GM19455 (cell line): ENCODE measurements around the gene WDR45B.
"Not testable (repeated sequence)": the region's sequence is repeated elsewhere in the genome, so short reads cannot be mapped to it uniquely, and the experiment has no call there.

Experiments
- ATAC-seq: cut with Tn5 transposase; IDR thresholded peaks from one replicate; pipeline ENCODE4 v1.9.1; 2021; ENCODE audit not compliant: unreplicated experiment

The WDR45B gene

DNA sequence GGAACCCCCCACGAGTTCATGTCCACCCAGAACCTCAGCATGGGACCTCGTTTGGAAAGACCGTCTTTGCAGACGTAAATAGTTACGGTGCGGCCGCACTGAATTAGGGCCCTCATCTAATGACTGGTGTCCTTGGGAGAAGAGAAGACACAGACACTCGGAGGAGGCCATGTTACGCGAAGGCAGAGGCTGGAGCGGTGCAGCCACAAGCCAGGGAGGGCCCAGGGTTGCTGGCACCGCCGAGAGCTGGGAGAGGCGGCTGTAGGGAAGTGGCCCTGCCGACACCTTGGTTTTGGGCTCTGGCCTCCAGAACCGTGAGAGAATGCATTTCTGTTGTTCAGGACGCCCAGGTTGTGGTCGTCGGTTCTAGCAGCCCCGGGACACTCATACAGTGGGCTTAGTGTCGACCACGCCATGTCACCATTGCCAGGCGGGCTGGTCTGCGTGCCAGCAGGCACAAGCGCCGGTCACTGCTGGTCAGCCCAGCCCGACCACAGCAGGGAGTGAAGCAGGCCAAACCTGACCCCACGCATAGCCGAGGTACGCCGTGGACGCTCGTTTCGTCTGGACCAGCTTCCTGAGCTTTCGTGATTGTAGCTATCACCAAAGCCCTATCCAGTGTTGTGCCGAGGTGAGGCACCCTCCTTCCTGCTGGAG, 10.7 kb upstream of the WDR45B start:
- ATAC-seq: no peak

DNA sequence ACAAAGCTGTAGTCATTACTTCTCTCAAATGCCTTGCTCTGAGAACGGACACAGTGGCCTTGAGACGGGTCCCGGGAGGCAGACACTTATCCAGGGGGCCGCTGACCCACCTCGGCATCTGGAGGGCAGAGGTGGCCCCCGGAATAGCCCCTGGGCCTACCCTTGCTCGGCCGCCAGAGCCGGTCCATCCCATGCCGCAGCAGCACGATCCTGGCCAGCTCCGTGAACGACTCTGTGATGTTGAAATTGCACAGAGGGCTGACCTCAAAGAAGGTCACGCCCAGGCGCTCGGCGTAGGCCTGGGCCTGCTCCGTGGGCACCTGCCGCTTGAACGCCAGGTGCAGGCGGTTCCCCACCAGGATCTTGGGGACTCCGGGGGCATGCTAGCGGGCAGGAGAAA, 10.1 kb upstream of the WDR45B start:
- no peak for ATAC-seq

DNA sequence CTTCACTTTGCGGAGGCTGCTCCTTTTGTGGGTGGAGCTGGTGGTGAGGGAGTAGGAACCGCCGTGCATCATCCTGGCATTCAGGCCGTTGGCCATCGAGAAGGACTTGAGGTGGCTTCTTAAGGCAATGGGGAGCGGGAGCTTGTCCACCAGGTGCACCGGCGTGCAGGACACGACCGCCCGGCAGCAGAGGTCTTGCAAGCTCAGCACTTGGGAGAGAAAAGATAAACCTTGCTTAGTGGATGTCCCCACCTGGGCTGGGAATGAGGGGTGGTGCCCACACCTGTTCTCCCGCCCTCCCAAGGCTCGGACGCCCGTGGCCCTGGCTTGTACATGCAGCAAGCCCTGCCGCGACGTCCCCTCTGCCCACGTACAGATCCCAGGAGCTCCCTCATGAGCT, 9.7 kb upstream of the WDR45B start:
- no peak for ATAC-seq

DNA sequence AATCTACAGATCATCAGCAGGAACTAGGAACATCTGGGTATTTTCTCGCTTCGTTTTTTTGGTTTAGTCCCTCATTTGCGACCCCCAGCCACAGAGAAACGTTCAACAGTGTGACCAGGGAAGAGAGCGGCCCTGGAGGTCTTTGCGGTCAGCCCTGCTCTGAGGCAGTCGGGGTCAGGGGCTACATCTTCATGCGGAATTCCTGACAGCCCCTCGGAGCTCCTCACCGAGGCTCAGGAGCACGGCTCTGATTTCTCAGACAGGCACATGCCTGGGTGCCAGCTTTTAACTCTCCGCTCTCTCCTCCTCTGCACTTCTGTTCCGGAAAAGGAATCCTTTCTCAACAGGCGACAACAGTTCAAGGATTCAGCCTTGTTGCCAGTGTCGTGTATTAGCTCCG, 8.0 kb upstream of the WDR45B start:
- no peak for ATAC-seq

DNA sequence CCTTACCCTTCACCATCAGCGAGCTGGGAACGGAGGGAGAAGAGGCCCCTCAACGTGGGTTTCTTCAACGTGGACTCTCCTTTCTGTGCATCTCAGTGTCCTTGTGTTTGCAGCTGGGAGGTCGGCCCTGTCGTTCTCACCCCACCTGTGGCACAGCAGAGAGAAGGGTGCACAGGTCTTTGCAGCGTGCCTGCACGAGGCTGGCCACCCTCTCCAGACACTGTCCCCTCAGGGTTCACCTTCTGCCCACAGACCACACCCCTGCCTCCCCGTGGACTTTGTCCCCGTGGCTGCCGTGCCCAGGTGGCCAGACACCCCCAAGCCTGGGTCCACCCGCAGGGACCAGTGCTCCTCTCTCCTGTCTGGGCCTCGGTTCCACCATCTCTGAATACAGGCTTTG, 7.3 kb upstream of the WDR45B start:
- no peak for ATAC-seq

DNA sequence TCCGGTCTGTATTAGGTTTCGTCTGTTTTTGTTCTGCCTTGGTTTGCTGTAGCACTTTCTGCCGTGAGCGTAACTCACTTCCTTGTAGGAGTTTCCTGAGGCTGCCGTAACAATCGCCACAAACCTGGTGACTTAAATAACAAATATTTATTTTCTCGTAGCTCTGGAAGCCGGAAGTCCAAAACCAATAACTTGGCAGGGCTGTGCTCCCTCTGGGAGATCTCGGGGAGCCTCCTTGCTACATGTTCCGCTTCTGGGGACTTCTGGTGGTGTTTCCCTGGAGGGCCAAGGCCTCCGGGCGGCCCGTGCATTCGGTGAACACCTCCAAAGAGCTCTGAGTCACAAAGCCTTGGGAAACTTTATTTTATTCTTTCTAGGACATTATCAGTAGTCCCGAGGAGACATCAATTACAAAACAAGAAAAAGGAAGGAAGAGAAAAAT, 6.8 kb upstream of the WDR45B start:
- no peak for ATAC-seq

DNA sequence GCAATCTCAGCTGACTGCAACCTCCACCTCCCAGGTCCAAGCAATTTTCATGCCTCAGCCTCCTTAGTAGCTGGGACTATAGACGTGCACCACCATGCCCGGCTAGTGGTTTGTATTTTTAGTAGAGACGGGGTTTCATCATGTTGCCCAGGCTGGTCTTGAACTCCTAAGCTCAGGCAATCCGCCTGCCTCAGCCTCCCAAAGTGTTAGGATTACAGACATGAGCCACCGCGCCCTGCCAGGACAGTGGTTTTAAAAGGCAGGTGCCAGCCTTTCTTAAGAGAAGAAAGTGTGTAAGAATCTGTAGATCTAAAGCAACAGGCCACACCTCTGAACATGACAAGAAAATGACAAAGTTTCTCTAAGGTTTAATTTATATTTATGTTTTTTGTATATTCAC, 6.4 kb upstream of the WDR45B start:
- not testable (repeated sequence) for ATAC-seq

DNA sequence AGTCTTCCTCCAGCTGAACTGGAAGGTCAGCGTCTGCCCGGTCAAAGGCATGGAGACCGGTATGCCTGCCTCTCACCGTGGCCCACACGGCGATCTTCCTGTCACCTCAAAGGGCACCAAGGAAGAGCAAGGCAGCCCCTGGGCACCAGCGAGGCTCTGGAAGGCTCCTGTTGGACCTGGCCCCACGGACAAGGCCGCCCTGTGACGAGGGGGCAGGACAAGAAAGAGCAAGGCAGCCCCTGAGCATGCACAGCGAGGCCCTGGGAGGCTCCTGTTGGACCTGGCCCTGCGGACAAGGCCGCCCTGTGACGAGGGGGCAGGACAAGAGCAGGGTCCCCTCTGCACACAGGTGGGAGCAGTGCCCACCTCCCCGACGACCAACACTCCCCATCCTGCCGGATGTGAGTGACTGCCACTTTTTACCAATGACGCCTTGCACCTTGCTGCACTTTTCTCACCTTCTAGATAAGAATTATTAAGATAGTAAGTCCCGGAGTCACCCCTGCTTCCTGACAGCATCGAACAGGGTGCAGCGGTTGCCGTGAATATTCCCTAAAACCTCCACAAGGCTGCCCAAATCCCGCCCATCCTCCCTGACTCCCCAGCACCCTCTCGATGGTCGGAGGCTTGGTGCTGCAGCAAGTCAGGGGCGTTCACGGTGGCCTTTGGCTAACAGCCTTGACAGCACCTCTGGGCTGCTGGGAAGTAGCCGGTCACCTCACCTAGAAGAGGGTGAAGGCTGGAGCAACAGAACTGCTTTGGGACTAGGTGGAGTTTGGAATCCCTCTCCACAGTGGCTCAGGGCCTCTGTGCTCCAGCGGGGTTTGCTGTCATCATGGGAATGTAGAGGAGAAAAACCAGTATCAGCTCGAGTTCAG, 5.6 kb upstream of the WDR45B start:
- ATAC-seq: no peak

DNA sequence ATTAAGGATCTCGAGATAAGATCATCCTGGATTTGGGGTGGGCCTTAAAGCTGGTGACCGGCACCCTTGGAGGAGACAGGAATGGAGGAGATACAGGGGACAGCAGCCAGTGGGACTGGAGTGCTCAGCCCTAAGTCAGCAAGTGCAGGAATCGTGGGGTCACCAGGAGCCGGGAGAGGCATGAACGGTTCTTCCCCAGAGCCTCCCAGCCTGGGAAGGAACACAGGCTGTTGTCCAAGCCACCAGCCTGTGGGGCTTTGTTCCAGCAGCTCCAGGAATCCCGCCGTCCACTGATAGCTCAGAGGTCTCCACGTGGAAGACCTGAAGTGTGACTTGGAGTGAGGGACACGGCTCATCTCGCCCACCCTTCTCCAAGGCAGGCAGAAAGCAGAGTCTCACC, 2.5 kb upstream of the WDR45B start:
- no peak for ATAC-seq

DNA sequence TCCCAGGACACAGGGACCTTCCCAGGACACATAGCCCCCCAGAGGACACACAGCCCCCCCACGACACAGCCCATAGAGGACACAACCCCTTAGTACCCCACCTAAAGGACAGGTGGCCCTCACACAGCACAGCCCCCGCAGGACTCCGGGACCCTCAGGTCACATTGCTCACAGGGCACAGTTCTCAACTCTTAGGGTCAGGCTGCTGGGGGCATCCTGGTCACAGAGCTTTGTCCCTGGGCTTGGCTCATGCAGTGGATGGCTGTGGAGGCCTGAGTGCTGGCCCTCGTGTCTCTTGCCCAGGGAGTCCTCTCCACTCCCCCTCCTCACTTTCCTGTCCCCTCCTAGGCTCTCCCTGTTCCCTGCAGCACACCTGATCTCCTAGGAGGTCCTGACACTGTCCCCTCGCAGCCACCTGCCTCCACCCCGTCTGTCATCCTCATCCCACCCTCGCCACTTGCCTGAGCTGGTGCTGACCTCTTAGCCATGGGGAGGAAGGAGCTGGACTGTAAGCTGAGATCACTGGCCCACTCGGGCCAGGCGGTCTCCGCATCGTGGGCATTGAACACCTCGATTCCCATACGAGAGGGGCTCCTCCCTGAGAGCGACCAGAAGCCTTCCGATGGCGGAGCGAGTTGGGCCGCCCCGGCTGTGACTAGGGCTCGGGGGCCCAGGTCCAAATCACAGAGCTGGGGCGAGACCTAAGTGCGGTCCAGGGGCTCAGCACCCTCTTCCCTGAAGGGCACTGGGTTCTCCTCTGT, 1.4 kb upstream of the WDR45B start:
- no peak for ATAC-seq

DNA sequence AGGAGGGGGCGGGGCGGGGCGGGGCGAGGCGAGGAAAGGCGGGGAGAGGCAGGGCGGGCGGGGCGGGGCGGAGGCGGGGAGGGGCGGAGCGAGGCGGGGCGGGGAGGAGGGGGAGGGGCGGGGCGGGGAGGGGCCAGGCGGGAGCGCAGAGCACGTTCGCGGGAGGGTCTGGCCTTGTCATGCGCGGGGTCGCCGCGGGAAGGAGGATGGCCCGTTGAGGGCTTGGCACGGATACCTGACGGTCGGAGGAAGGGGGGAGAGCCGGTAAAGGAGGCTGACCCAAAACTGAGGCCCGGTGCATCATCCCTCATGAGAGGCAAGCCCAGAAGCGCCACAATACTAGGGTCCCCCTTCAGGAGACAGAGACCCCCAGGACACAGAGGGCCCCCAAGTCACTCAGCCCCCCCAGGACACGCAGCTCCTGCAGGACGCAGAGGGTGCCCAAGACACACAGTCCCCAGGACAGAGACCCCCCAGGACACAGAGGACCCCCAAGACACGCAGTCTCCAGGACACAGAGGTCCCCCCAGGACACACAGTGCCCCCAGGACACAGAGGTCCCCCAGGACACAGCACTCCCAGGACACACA, 593 bp upstream of the WDR45B start:
- ATAC-seq: no peak

DNA sequence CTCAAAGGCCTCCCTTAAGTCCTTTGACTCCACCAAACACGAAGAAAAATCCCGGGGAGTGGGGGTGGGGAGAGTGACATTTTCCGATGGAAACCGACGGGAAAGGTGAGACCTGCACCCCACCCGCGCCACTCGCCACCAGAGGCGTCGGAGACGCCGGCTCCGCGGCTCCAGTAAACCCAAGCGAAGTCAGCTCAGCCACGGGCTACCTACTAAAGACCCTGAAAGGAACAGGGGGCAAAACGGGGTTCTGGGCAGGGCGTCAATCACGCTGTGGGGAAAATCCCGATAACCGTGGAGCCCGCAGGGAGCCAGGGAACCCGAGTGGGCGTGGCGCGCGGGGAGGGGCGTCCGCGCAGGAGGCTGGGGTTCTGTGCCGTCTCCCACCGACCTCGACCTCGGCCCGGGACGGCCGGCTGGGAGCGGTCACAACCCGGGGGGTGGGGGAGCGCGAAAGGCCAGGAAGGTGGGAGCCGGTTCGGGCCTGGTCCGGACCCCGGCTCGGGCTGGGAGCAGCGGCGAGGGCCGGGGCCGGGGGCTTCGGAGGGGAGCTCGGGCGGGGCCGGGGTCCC, 565 bp downstream of the WDR45B start:
- ATAC-seq: peak; percentile 32

DNA sequence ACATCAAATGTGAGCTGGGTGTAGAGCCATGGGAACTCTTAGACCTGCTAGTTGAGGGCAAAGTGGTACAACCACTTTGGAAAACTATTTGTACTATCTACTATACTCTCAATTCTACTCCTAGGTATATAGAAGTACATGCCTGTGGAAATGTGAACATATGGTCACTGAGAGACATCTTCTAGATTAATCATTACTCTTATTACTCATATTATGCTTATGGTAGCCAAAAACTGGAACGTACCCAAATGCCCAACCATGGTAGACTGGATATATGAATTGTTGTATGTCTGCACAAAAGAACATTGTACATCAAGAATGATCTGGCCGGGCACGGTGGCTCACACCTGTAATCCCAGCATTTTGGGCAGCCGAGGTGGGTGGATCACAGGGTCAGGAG, 2.7 kb downstream of the WDR45B start:
- ATAC-seq: no peak

DNA sequence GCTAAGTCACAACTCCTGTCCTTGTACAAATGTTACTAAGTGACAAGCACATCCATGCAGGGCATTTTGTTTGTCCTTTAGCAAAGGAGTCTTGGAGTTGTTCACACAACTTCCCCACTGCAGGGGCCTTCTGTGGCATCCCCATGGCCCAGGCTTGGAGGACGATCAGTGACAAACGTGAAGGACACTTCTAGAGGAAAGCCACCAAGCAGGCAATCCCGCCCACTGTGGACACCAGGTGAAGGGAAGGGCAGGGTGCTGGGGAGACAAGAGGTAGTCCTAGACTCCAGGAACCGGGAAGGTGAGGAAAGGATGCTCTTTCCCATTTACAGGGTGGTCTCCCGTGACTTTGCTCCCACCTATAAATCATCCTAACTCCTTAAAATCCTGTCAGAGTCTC, 4.1 kb downstream of the WDR45B start:
- ATAC-seq: no peak

DNA sequence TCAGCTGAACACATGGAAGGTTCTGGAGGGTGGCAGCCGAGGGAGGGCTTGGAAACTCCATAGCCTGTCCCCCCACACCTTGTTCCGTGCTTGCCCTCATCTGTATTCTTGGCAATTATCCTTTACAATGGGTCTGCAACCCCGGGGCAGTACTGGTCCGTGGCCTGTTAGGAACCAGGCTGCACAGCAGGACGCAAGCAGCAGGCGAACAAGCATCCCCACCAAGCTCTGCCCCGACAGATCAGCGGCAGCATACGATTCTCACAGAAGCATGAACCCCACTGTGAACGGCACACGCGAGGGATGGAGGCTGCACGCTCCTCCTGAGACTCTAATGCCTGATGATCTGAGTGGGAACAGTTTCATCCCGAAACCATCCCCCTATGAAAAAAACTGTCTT, 6.2 kb downstream of the WDR45B start:
- no peak for ATAC-seq

DNA sequence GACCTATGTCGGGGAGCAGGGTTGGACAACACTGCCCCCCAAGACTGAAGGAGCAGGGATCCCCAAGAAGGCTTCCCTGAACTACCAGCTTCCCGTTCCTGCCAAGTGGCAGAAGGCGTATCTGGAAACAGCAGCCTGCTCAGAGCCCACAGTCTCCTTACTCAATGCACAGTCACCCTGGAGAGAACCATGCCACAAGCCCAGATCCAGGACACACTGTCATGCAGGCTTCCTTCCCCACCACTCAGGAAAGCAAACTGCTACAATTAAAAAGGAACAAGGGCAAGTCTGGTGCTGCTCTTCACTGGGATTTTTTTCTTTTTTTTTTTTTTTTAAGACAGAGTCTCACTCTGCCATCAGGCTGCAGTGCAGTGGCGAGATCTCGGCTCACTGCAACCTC, 8.2 kb downstream of the WDR45B start:
- ATAC-seq: no peak

DNA sequence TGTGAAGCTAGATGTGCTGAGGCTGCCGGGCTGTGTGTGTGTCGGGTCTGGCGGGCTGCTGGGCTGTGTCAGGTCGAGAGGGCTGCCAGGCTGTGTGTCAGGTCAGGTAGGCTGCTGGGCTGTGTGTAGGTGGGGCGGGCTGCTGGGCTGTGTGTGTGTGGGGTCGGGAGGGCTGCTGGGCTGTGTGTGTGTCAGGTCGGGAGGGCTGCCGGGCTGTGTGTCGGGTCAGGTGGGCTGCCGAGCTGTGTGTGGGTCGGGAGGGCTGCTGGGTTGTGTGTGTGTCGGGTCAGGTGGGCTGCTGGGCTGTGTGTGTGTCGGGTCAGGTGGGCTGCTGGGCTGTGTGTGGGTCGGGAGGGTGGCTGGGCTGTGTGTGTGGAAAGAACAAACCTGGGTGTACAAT, 8.6 kb downstream of the WDR45B start:
- no peak for ATAC-seq

DNA sequence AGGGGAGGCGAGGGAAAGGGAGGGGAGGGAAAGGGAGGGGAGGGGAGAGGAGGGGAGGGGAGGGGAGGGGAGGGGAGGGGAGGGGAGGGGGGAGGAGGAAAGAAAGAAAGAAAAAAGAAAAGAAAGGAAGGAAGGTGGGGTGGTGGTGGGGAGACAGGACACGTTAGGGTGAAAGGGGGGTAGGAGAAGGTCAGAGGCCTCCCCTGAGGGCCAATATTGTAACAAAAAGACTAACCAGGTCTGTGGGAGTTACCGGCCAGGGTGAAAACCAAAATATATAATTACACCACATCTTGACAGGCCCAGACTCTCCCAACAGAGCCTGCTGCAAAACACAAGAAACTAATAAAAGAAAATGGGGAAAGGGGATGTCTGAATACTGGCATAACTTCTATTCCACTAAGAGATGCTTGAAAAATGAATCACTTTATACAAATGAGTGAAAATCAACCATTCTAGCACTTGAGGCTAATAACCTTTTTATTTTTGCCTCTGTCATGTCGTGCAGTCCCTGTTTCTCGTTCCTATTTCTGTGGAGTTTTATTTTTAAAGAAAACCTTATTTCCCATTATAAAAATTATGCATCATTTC, 10.0 kb downstream of the WDR45B start:
- no peak for ATAC-seq

DNA sequence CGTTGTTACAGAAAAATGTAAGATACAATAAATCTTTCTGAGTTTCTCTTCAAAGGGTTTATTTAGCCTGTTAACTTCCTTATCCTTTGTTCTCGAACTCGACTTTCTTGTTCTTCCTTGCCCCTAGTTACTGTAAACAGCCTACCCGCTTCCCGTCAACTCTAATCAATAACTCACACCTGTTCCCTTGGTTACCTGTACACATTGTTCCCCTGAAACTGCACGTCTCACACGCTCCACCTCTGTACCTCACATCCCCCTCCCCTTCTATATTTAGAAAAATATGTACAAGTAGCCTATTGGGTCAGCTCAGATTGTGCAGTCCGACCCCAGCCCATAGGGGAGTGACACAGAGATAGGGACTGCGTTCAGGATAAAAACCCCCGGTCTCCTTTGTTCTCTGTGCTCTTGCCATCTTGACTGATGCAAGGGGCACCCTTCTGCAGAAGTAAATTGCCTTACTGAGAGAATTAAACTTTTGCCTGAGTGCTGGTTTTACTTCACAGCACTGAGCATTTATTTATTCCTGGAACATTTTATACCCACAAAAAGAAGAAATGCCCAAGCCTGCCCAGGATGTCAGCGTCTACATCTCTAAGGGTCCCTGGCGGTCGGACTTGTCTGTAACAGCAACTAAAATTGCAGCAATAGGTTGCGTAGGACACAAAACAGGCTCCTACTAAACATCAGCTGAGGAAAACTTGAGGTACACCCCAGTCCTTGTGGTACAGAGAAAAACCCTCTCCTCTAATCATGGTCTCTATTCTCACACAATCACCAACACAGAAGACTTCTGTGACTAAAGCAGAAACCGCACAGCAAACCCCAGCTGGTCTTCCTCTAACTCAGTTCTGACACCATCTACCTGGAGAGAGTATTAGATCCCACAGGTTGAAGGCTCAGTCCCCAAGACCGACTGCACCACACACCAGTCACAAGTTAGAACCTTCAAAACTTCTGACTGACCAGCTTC, 11.3 kb downstream of the WDR45B start:
- ATAC-seq: no peak

DNA sequence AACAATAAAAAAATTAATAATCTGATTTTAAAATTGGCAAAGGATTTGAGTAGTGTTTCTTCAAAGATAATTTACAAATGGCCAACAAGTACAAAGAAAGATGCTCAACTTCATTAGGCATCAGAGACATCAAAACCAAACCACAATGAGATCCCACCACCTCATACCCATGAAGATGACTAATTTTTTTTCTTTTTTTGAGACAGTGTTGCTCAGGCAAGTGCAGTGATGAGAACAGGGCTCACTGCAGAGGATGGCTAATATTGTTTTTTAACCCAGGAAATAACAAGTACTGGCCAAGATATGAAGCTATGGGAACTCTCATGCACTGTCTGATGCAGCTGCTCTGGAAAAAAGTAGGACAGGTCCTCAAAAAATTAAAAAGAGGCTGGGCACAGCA, 14.9 kb downstream of the WDR45B start:
- ATAC-seq: no peak
